Suprapubic skin (tissue), 3 donors: ENCODE results near the gene EMC6.

Experiments used
- CTCF ChIP-seq, 2 donors: fragments of 200-600 bp in 1 of 2; fragments of 450-650 bp in 1 of 2; sonication (generic) in 1 of 2; IDR thresholded peaks; one replicate each; pipeline ENCODE4 v1.5.1; 2016 to 2019; ENCODE audit warnings: antibody characterized with exemption in 2 of 2, mild to moderate bottlenecking in 1 of 2, moderate library complexity in 1 of 2
- EP300 ChIP-seq: sonication (generic); formaldehyde crosslinking; IDR thresholded peaks from one replicate; pipeline ENCODE4 v1.6.1; 2017; ENCODE audit warnings: antibody characterized with exemption
- POLR2A ChIP-seq, 2 donors: fragments of 450-650 bp; IDR thresholded peaks; one replicate each; pipeline ENCODE4 v1.6.1; 2017; ENCODE audit warnings: antibody characterized with exemption in 2 of 2, mild to moderate bottlenecking in 2 of 2, moderate library complexity in 2 of 2

- TF ChIP-seq POLR2A (IDR thresholded peaks at IDR 0.05) (no peak), CTCF (IDR thresholded peaks at IDR 0.05) (no peak), EP300 (no peak)
Observed at GRCh38 chr17:3678821-3679530, 10.4 kb downstream of the EMC6 start.
